ENCODE results near the gene ACTG1.
"Not testable (repeated sequence)": the region's sequence is repeated elsewhere in the genome, so short reads cannot be mapped to it uniquely, and the experiment has no call there.

The ACTG1 gene

GRCh38 chr17:81533339-81534141, 20.9 kb upstream of the ACTG1 start:
- DNase-seq (ENCODE audit: insufficient read length, low spot score) = no peak
- no peak for FAIRE-seq

- FAIRE-seq (no peak), DNase-seq (ENCODE audit: insufficient read length, low spot score) (no peak)
These were observed 20.1 kb upstream of the ACTG1 start for GRCh38 chr17:81532490-81533287.

GRCh38 chr17:81531998-81532404, 19.4 kb upstream of the ACTG1 start:
- FAIRE-seq; DNase-seq (ENCODE audit: insufficient read length, low spot score): not testable (repeated sequence)

- peak; percentile 100 for FAIRE-seq
- DNase-seq (ENCODE audit: insufficient read length, low spot score) = not testable (repeated sequence)
These were observed 18.4 kb upstream of the ACTG1 start for GRCh38 chr17:81531013-81531412.

- FAIRE-seq = no peak
- DNase-seq (ENCODE audit: insufficient read length, low spot score) = no peak
These were observed 16.8 kb upstream of the ACTG1 start for GRCh38 chr17:81529437-81529803.

GRCh38 chr17:81528651-81529436, 16.2 kb upstream of the ACTG1 start:
- DNase-seq (ENCODE audit: insufficient read length, low spot score) (no peak), FAIRE-seq (no peak)

GRCh38 chr17:81528384-81528650, 15.7 kb upstream of the ACTG1 start:
- DNase-seq (ENCODE audit: insufficient read length, low spot score) (no peak), FAIRE-seq (no peak)

- FAIRE-seq = no peak
- DNase-seq (ENCODE audit: insufficient read length, low spot score) = no peak
These were observed 15.2 kb upstream of the ACTG1 start, which contains the start of gene FSCN2 for GRCh38 chr17:81527591-81528383. TSS of gene FSCN2 (plus strand) at chr17:81528377. CDS start at chr17:81528532, 155 bp downstream.

GRCh38 chr17:81526662-81527571, 14.3 kb upstream of the ACTG1 start:
- DNase-seq (ENCODE audit: insufficient read length, low spot score) (no peak), FAIRE-seq (no peak)

GRCh38 chr17:81524865-81525159, 12.2 kb upstream of the ACTG1 start:
- DNase-seq (ENCODE audit: insufficient read length, low spot score) = no peak
- FAIRE-seq = no peak

- DNase-seq (ENCODE audit: insufficient read length, low spot score) (no peak), FAIRE-seq (no peak)
These were observed 11.7 kb upstream of the ACTG1 start for GRCh38 chr17:81524039-81524864.

- DNase-seq (ENCODE audit: insufficient read length, low spot score) (no peak), FAIRE-seq (no peak)
These were observed 10.9 kb upstream of the ACTG1 start for GRCh38 chr17:81523402-81524038.

GRCh38 chr17:81522491-81523401, 10.1 kb upstream of the ACTG1 start:
- no peak for DNase-seq (ENCODE audit: insufficient read length, low spot score)
- no peak for FAIRE-seq

GRCh38 chr17:81520021-81520901, 7.7 kb upstream of the ACTG1 start:
- no peak for DNase-seq (ENCODE audit: insufficient read length, low spot score)
- FAIRE-seq = no peak

- DNase-seq (ENCODE audit: insufficient read length, low spot score) (no peak), FAIRE-seq (no peak)
These were observed 6.9 kb upstream of the ACTG1 start for GRCh38 chr17:81519284-81520020.

Measured in HTR-8/SVneo (cell line).